Measurements from ENCODE around the gene PNPLA6.

GRCh38 chr19:7519361-7520130, 16.0 kb upstream of the PNPLA6 start:
- TF ChIP-seq CTCF (conservative IDR thresholded peaks at IDR 0.05; ENCODE audit: low read depth, low read length) (no peak), EZH2 (IDR thresholded peaks at IDR 0.05; ENCODE audit: low read length, unreplicated experiment) (no peak), EZH2phosphoT487 (IDR thresholded peaks at IDR 0.05; ENCODE audit: borderline replicate concordance, low read length) (no peak)
